Measurements from ENCODE around the gene TMEM263. TPM values are rescaled to one million over a fixed set of nuclear protein-coding genes. Genes with fewer than 3 reads are reported as not detected.

Gene TMEM263
- total and polyA plus RNA-seq, 2 of the 8 experiments (the other 6 are each of a cell fraction or from before 2014, with no cell fraction given) = 2.9 to 12.3 TPM

- TF ChIP-seq, protein P1, sequence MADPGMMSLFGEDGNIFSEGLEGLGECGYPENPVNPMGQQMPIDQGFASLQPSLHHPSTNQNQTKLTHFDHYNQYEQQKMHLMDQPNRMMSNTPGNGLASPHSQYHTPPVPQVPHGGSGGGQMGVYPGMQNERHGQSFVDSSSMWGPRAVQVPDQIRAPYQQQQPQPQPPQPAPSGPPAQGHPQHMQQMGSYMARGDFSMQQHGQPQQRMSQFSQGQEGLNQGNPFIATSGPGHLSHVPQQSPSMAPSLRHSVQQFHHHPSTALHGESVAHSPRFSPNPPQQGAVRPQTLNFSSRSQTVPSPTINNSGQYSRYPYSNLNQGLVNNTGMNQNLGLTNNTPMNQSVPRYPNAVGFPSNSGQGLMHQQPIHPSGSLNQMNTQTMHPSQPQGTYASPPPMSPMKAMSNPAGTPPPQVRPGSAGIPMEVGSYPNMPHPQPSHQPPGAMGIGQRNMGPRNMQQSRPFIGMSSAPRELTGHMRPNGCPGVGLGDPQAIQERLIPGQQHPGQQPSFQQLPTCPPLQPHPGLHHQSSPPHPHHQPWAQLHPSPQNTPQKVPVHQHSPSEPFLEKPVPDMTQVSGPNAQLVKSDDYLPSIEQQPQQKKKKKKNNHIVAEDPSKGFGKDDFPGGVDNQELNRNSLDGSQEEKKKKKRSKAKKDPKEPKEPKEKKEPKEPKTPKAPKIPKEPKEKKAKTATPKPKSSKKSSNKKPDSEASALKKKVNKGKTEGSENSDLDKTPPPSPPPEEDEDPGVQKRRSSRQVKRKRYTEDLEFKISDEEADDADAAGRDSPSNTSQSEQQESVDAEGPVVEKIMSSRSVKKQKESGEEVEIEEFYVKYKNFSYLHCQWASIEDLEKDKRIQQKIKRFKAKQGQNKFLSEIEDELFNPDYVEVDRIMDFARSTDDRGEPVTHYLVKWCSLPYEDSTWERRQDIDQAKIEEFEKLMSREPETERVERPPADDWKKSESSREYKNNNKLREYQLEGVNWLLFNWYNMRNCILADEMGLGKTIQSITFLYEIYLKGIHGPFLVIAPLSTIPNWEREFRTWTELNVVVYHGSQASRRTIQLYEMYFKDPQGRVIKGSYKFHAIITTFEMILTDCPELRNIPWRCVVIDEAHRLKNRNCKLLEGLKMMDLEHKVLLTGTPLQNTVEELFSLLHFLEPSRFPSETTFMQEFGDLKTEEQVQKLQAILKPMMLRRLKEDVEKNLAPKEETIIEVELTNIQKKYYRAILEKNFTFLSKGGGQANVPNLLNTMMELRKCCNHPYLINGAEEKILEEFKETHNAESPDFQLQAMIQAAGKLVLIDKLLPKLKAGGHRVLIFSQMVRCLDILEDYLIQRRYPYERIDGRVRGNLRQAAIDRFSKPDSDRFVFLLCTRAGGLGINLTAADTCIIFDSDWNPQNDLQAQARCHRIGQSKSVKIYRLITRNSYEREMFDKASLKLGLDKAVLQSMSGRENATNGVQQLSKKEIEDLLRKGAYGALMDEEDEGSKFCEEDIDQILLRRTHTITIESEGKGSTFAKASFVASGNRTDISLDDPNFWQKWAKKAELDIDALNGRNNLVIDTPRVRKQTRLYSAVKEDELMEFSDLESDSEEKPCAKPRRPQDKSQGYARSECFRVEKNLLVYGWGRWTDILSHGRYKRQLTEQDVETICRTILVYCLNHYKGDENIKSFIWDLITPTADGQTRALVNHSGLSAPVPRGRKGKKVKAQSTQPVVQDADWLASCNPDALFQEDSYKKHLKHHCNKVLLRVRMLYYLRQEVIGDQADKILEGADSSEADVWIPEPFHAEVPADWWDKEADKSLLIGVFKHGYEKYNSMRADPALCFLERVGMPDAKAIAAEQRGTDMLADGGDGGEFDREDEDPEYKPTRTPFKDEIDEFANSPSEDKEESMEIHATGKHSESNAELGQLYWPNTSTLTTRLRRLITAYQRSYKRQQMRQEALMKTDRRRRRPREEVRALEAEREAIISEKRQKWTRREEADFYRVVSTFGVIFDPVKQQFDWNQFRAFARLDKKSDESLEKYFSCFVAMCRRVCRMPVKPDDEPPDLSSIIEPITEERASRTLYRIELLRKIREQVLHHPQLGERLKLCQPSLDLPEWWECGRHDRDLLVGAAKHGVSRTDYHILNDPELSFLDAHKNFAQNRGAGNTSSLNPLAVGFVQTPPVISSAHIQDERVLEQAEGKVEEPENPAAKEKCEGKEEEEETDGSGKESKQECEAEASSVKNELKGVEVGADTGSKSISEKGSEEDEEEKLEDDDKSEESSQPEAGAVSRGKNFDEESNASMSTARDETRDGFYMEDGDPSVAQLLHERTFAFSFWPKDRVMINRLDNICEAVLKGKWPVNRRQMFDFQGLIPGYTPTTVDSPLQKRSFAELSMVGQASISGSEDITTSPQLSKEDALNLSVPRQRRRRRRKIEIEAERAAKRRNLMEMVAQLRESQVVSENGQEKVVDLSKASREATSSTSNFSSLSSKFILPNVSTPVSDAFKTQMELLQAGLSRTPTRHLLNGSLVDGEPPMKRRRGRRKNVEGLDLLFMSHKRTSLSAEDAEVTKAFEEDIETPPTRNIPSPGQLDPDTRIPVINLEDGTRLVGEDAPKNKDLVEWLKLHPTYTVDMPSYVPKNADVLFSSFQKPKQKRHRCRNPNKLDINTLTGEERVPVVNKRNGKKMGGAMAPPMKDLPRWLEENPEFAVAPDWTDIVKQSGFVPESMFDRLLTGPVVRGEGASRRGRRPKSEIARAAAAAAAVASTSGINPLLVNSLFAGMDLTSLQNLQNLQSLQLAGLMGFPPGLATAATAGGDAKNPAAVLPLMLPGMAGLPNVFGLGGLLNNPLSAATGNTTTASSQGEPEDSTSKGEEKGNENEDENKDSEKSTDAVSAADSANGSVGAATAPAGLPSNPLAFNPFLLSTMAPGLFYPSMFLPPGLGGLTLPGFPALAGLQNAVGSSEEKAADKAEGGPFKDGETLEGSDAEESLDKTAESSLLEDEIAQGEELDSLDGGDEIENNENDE (IDR thresholded peaks at IDR 0.05; ENCODE audit: insufficient replicate concordance, low read length) = no peak
- TF ChIP-seq CHD1 (IDR thresholded peaks at IDR 0.05; ENCODE audit: low read depth, low read length) (no peak), HDAC6 (IDR thresholded peaks at IDR 0.05; ENCODE audit: low read depth, low read length) (no peak), TBP (IDR thresholded peaks at IDR 0.05; ENCODE audit: low read depth, low read length) (no peak), RBBP5 (IDR thresholded peaks at IDR 0.05; ENCODE audit: borderline replicate concordance, low read depth, low read length) (no peak), RAD21 (IDR thresholded peaks at IDR 0.05 in 1 of 2, conservative IDR thresholded peaks at IDR 0.05 in 1 of 2; ENCODE audit: low read depth in 2 of 2, low read length in 2 of 2) (peak; percentile 32 to 43; a peak in 3 of 4 replicates), CTCF (IDR thresholded peaks at IDR 0.05; ENCODE audit: control extremely low read depth in 1 of 3, insufficient read depth in 1 of 3, low read depth in 1 of 3, low read length in 3 of 3) (peak in 2 of 3 experiments; percentile 37 to 56; a peak in 3 of 4 replicates)
These were observed 58.3 kb downstream of the TMEM263 start (continued) for GRCh38 chr12:107014055-107014454.

All from H1 (cell line).